ENCODE results near the gene KLHL29.

GRCh38 chr2:23601301-23601965 is 216.5 kb downstream of the KLHL29 start:
- no peak for TF ChIP-seq POLR2AphosphoS5 (IDR thresholded peaks at IDR 0.05; ENCODE audit: low read depth)
- TF ChIP-seq, protein P1, sequence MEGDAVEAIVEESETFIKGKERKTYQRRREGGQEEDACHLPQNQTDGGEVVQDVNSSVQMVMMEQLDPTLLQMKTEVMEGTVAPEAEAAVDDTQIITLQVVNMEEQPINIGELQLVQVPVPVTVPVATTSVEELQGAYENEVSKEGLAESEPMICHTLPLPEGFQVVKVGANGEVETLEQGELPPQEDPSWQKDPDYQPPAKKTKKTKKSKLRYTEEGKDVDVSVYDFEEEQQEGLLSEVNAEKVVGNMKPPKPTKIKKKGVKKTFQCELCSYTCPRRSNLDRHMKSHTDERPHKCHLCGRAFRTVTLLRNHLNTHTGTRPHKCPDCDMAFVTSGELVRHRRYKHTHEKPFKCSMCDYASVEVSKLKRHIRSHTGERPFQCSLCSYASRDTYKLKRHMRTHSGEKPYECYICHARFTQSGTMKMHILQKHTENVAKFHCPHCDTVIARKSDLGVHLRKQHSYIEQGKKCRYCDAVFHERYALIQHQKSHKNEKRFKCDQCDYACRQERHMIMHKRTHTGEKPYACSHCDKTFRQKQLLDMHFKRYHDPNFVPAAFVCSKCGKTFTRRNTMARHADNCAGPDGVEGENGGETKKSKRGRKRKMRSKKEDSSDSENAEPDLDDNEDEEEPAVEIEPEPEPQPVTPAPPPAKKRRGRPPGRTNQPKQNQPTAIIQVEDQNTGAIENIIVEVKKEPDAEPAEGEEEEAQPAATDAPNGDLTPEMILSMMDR (conservative IDR thresholded peaks at IDR 0.05; ENCODE audit: low read depth in 2 of 2) = no peak
- no peak for TF ChIP-seq EZH2 (IDR thresholded peaks at IDR 0.05; ENCODE audit: low read depth, unreplicated experiment)
- no peak for TF ChIP-seq EZH2phosphoT487 (IDR thresholded peaks at IDR 0.05; ENCODE audit: unreplicated experiment)
- TF ChIP-seq, protein P2, sequence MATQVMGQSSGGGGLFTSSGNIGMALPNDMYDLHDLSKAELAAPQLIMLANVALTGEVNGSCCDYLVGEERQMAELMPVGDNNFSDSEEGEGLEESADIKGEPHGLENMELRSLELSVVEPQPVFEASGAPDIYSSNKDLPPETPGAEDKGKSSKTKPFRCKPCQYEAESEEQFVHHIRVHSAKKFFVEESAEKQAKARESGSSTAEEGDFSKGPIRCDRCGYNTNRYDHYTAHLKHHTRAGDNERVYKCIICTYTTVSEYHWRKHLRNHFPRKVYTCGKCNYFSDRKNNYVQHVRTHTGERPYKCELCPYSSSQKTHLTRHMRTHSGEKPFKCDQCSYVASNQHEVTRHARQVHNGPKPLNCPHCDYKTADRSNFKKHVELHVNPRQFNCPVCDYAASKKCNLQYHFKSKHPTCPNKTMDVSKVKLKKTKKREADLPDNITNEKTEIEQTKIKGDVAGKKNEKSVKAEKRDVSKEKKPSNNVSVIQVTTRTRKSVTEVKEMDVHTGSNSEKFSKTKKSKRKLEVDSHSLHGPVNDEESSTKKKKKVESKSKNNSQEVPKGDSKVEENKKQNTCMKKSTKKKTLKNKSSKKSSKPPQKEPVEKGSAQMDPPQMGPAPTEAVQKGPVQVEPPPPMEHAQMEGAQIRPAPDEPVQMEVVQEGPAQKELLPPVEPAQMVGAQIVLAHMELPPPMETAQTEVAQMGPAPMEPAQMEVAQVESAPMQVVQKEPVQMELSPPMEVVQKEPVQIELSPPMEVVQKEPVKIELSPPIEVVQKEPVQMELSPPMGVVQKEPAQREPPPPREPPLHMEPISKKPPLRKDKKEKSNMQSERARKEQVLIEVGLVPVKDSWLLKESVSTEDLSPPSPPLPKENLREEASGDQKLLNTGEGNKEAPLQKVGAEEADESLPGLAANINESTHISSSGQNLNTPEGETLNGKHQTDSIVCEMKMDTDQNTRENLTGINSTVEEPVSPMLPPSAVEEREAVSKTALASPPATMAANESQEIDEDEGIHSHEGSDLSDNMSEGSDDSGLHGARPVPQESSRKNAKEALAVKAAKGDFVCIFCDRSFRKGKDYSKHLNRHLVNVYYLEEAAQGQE (IDR thresholded peaks at IDR 0.05; ENCODE audit: unreplicated experiment) = no peak
- no peak for TF ChIP-seq ZNF331 (CRISPR knock-in tag; IDR thresholded peaks at IDR 0.05; ENCODE audit: low read depth)
- no peak for TF ChIP-seq CREB1 (CRISPR knock-in tag; IDR thresholded peaks at IDR 0.05; ENCODE audit: low read depth)
- TF ChIP-seq JUNB (IDR thresholded peaks at IDR 0.05; ENCODE audit: unreplicated experiment) = no peak
- no peak for TF ChIP-seq STAT1 (IDR thresholded peaks at IDR 0.05; ENCODE audit: unreplicated experiment)
- TF ChIP-seq, protein P3, sequence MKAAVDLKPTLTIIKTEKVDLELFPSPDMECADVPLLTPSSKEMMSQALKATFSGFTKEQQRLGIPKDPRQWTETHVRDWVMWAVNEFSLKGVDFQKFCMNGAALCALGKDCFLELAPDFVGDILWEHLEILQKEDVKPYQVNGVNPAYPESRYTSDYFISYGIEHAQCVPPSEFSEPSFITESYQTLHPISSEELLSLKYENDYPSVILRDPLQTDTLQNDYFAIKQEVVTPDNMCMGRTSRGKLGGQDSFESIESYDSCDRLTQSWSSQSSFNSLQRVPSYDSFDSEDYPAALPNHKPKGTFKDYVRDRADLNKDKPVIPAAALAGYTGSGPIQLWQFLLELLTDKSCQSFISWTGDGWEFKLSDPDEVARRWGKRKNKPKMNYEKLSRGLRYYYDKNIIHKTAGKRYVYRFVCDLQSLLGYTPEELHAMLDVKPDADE (IDR thresholded peaks at IDR 0.05) = no peak
